Testis (tissue), 3 donors: ENCODE measurements around the gene B3GAT1. TPM values are rescaled to one million over a fixed set of nuclear protein-coding genes. Genes with fewer than 3 reads are reported as not detected.

ENCODE experiments used
- DNase-seq: peaks from one replicate; pipeline ENCODE4 v3.0.0-alpha.2; 2019
- H3K27ac ChIP-seq, 2 donors: fragments of 200-600 bp; sonication (generic); one replicate each; pipeline ENCODE4 v1.5.1; 2019
- H3K27me3 ChIP-seq: fragments of 200-600 bp; sonication (generic); one replicate; pipeline ENCODE4 v1.5.1; 2019
- H3K36me3 ChIP-seq: fragments of 200-600 bp; sonication (generic); one replicate; pipeline ENCODE4 v1.5.1; 2017; ENCODE audit warnings: low read depth; ENCODE audit errors: missing control alignments
- H3K4me1 ChIP-seq: fragments of 200-600 bp; sonication (generic); one replicate; pipeline ENCODE4 v1.5.1; 2019
- H3K4me3 ChIP-seq, 2 donors: fragments of 200-600 bp; sonication (generic); one replicate each; pipeline ENCODE4 v1.5.1; 2017 to 2019
- H3K9me3 ChIP-seq: fragments of 200-600 bp; sonication (generic); one replicate; pipeline ENCODE4 v1.5.1; 2017
- POLR2A ChIP-seq: fragments of 450-650 bp; IDR thresholded peaks from one replicate; pipeline ENCODE4 v1.6.1; 2017; ENCODE audit warnings: antibody characterized with exemption, mild to moderate bottlenecking, moderate library complexity
- WGBS, 2 donors: methylation state at CpG; one replicate each; pipeline ENCODE4 v1.1.5; 2018; 5-methylcytosine and 5-hydroxymethylcytosine counted together
- intact Hi-C: fragments of 100-400 bp; cut with DNase I; formaldehyde crosslinking; loops from one replicate; pipeline ENCODE4 v1.15.1; 2023; ENCODE audit warnings: low total_unique reads
- polyA plus RNA-seq: library from polyadenylated mRNA; stranded (reverse); fragments of 350-450 nt; fragmentation: Illumina TruSeq; extraction: RNeasy Lipid Tissue Mini Kit (QIAGEN cat#74804); gene quantifications from one replicate; pipeline ENCODE4 v1.2.3, GENCODE V29; 2014; ENCODE audit warnings: low read depth, low replicate concordance; ENCODE audit not compliant: insufficient read depth
- total RNA-seq, 2 donors: library from RNA; depleted of rRNA; stranded (reverse); fragments of >200 nt; gene quantifications; one replicate each; pipeline ENCODE4 v1.2.3, GENCODE V29; 2016
- TF ChIP-seq, protein P1 (sequence below), 3 experiments: fragments of 450-650 bp in 2 of 3; fragments of 200-600 bp in 1 of 3; sonication (generic) in 1 of 3; IDR thresholded peaks; one replicate each; pipeline ENCODE4 v1.5.1; 2016 to 2019; ENCODE audit warnings: antibody characterized with exemption in 3 of 3, mild to moderate bottlenecking in 2 of 3, moderate library complexity in 1 of 3

The B3GAT1 gene
- total and polyA plus RNA-seq, 3 donors from 2014 or later: 2.7 to 4.3 (median 3.0) TPM

DNA sequence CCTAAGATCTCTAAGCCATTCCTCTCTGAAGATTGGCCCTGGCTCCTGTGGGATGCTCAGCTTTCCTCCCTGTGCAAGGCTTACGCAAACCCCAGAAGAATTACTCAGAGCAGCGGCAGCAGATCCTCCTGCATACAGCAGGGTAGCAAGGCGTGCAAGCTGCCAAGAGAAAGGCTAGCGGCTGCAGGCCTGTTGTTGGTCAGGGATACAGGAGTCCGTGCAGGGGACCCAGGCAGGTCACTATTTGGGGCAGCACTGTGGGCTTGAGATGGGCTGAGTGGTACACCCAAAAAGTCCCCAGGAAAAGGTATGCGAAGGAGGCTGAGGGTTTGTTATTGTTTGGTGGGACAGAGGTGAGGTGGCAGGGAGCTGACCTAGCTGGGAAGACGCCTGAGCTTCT, 78.7 kb downstream of the B3GAT1 start:
- no peak for DNase-seq
- intact Hi-C loops: no loop called here
- Histone ChIP-seq H3K9me3 (no peaks in the 10 kb centered on the region), H3K27me3 (no peaks in the 10 kb centered on the region), H3K36me3 (no peaks in the 10 kb centered on the region), H3K4me3 (no peak overlapping the region), H3K27ac (no peak overlapping the region), H3K4me1 (peaks cover 11% of the 10 kb centered on the region)
- WGBS, 2 donors: 70 to 81% methylated on average over 7 of the region's 7 CpGs
- TF ChIP-seq POLR2A: no peak
- TF ChIP-seq, protein P1, sequence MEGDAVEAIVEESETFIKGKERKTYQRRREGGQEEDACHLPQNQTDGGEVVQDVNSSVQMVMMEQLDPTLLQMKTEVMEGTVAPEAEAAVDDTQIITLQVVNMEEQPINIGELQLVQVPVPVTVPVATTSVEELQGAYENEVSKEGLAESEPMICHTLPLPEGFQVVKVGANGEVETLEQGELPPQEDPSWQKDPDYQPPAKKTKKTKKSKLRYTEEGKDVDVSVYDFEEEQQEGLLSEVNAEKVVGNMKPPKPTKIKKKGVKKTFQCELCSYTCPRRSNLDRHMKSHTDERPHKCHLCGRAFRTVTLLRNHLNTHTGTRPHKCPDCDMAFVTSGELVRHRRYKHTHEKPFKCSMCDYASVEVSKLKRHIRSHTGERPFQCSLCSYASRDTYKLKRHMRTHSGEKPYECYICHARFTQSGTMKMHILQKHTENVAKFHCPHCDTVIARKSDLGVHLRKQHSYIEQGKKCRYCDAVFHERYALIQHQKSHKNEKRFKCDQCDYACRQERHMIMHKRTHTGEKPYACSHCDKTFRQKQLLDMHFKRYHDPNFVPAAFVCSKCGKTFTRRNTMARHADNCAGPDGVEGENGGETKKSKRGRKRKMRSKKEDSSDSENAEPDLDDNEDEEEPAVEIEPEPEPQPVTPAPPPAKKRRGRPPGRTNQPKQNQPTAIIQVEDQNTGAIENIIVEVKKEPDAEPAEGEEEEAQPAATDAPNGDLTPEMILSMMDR (IDR thresholded peaks at IDR 0.05): no peak

DNA sequence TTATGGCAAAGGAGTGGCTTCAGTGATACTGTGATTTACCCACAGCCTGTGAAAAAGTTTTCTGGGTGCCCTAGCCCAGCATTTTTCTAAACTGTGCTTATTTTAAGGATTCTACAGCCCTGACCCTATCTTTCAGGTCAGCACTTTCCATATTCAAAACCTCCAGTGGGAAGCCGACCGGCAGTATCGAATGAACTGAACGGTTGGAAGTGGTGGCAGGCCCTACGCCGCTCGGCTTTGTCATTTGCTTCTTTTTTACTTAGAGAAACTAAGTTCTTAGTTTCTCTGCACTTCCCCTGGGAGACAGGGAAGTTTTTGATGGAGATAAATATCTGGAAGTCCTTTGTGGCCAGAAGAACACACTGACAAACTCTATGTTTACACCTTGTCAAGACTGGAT, 79.3 kb downstream of the B3GAT1 start:
- 32 to 42% methylated on average over 7 of the region's 7 CpGs for WGBS, 2 donors
- H3K27ac ChIP-seq: no peak overlapping the region
- H3K27me3 ChIP-seq: no peaks in the 10 kb centered on the region
- H3K36me3 ChIP-seq: no peaks in the 10 kb centered on the region
- DNase-seq: no peak
- H3K4me1 ChIP-seq: peaks cover 11% of the 10 kb centered on the region
- TF ChIP-seq POLR2A: no peak
- TF ChIP-seq, protein P1 (IDR thresholded peaks at IDR 0.05): no peak
- no peaks in the 10 kb centered on the region for H3K9me3 ChIP-seq
- intact Hi-C loops: no loop called here
- peak overlapping the region; percentile 61 to 76 for H3K4me3 ChIP-seq

DNA sequence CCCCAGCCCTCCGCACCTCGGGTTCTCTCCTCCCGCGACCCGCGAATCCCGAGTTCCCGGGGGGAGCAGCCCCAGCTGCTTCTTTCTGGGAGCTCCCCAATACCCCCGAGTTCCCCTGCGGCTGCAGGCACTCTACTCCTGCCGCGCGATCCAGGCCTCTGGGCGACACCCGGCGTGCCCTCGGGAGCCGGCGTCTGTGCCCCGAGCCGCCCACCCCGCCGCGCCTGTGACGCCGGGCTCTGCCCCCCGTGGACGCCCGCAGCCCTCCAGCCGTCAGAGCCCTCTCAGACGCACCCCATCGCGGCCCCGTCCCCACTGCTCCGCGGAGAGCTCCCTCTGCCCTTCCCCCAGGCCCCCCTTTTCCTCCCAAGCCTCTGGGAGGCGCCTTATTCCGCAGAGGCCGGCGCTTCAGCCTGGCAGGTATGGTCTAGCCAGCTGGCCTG, 79.8 kb downstream of the B3GAT1 start:
- WGBS, 2 donors: 1 to 3% methylated on average over 25 to 40 of the region's 40 CpGs
- Histone ChIP-seq H3K27ac (no peak overlapping the region), H3K36me3 (no peaks in the 10 kb centered on the region), H3K4me3 (peak overlapping the region; percentile 61 to 76), H3K27me3 (no peaks in the 10 kb centered on the region), H3K9me3 (no peaks in the 10 kb centered on the region), H3K4me1 (peaks cover 11% of the 10 kb centered on the region)
- DNase-seq: peak; percentile 50
- TF ChIP-seq, protein P1 (IDR thresholded peaks at IDR 0.05): no peak
- TF ChIP-seq POLR2A: no peak
- intact Hi-C loops: no loop called here

DNA sequence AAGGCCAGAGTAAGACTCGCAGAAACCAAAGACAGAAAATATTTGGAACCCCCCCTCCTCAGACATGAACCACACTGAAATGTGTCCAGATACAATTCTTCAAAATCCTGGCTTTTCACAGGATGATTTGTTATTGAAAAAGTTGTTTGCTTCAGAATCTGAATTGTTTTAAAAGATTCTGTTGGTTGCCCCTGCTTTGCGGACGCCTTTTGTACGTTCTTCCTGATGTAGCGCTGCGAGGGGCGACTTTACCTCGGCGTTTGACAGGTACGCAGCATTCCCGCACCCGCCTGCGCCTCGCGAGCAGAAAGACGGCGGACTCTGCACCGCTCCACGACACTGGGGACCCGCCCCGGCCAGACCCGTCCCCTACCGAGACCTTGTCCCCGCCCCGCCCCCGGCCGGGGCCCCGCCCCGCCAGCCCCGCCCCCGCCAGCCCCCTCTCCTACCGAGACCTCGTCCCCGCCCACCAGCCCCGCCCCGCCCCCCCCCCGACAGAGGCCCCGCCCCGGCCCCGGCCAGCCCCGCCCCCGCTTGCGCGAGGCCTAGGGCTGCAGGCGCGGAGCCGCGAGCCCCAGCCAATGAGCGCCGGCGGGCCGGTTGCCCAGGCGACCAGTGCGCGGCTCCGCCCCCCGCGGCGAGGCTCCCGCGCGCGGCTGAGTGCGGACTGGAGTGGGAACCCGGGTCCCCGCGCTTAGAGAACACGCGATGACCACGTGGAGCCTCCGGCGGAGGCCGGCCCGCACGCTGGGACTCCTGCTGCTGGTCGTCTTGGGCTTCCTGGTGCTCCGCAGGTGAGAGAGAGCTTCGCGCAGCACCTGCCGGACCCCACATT, 80.5 kb downstream of the B3GAT1 start, which contains the start of gene GLB1L2:
Gene GLB1L2, plus strand, starts transcription at position 635 of the 835 bp plus-strand sequence. Its CDS starts 74 bp downstream, at position 709.
- Histone ChIP-seq H3K27ac (peak within 1 kb of the TSS in 1 of 2 donors; percentile 15), H3K4me1 (peaks cover 11% of the 10 kb centered on the region), H3K9me3 (no peaks in the 10 kb centered on the region), H3K4me3 (peak within 1 kb of the TSS; percentile 61 to 76), H3K27me3 (no peaks in the 10 kb centered on the region), H3K36me3 (no peaks in the 10 kb centered on the region)
- intact Hi-C loops: no loop called here
- WGBS, 2 donors: 0 to 1% methylated on average over 5 to 56 of the region's 80 CpGs
- TF ChIP-seq POLR2A: no peak
- TF ChIP-seq, protein P1 (IDR thresholded peaks at IDR 0.05): no peak
- peak; percentile 82 for DNase-seq
